HepG2 (cell line): ENCODE measurements around the gene RPTOR. TPM values are rescaled to one million over a fixed set of nuclear protein-coding genes. Genes with fewer than 3 reads are reported as not detected.

ENCODE experiments used
- ATAC-seq: fragments of 200-7000 bp; cut with Tn5 transposase; 3 replicates; pipeline ENCODE4 v1.9.1; 2020; ENCODE audit warnings: mild to moderate bottlenecking, moderate library complexity
- BruUV-seq: library from RNA; stranded (reverse); fragments of 400-500 nt; replicated peaks from 2 replicates; lab custom pipeline; 2021; lab: Mats Ljungman, UMichigan
- CTCF ChIA-PET: fragments of 300-600 bp; formaldehyde crosslinking; extraction: SDS; loops from one replicate; lab custom pipeline; 2021; ENCODE audit warnings: low total read pairs, inconsistent platforms, low intra/inter-chr PET ratio; lab: Yijun Ruan, JAX
- POLR2A ChIA-PET: fragments of 350-600 bp; sonication (Branson Sonifier 250); formaldehyde crosslinking; loops from one replicate; lab custom pipeline; 2020; ENCODE audit warnings: antibody characterized with exemption, inconsistent platforms; lab: Yijun Ruan, JAX
- DNase-seq: peaks from one replicate; pipeline ENCODE4 v3.0.0-alpha.2; 2015; ENCODE audit warnings: low spot score
- FAIRE-seq: peaks from 3 replicates; lab custom pipeline; 2011; peaks lifted over from hg19 to GRCh38; lab: Jason Lieb, UNC
- H2AFZ ChIP-seq: one replicate; pipeline ENCODE4 v1.6.1; 2011; ENCODE audit warnings: low read length, inconsistent platforms
- H3K27ac ChIP-seq: fragments of 300-600 bp; 3 replicates; pipeline ENCODE4 v1.8.0; 2011; ENCODE audit warnings: mixed run types, mild to moderate bottlenecking, mixed read lengths, low read length, inconsistent platforms; ENCODE audit not compliant: insufficient read depth; ENCODE audit errors: extremely low read length
- H3K27me3 ChIP-seq, 2 experiments: fragments of 200-600 bp in 1 of 2; 2 replicates in 1 of 2; 3 replicates in 1 of 2; pipeline versions ENCODE4 v1.6.0 to v1.8.0; 2011; ENCODE audit warnings: low read length in 2 of 2, mild to moderate bottlenecking in 2 of 2, moderate library complexity in 2 of 2, inconsistent platforms in 1 of 2; ENCODE audit not compliant: insufficient read depth in 2 of 2, control insufficient read depth in 1 of 2
- H3K36me3 ChIP-seq, 2 experiments: fragments of 200-600 bp in 1 of 2; replicated peaks in 1 of 2; 2 replicates in 1 of 2; 3 replicates in 1 of 2; pipeline versions ENCODE4 v1.5.1 to v1.8.0; 2011; ENCODE audit warnings: low read length in 2 of 2, inconsistent platforms in 1 of 2; ENCODE audit not compliant: insufficient read depth in 2 of 2, control insufficient read depth in 1 of 2
- H3K4me1 ChIP-seq: 2 replicates; pipeline ENCODE4 v1.5.1; 2012; ENCODE audit warnings: low read length, inconsistent platforms; ENCODE audit not compliant: insufficient read depth
- H3K4me2 ChIP-seq: 2 replicates; pipeline ENCODE4 v1.6.0; 2011; ENCODE audit warnings: low read depth, low read length, inconsistent platforms
- H3K4me3 ChIP-seq, 3 experiments: fragments of 200-600 bp in 1 of 3; sonication (generic), shearing (Covaris generic) in 1 of 3; replicated peaks in 1 of 3; 2 replicates each; pipeline ENCODE4 v1.5.1; 2011 to 2016; ENCODE audit warnings: low read length in 3 of 3, inconsistent platforms in 2 of 3, low read depth in 2 of 3, mild to moderate bottlenecking in 2 of 3, control low read depth in 1 of 3, mixed read lengths in 1 of 3; ENCODE audit not compliant: insufficient read depth in 1 of 3
- H3K79me2 ChIP-seq: one replicate; pipeline ENCODE4 v1.6.1; 2011; ENCODE audit warnings: low read length, inconsistent platforms; ENCODE audit not compliant: insufficient read depth
- H3K9ac ChIP-seq: 2 replicates; pipeline ENCODE4 v1.6.0; 2011; ENCODE audit warnings: mild to moderate bottlenecking, low read depth, low read length, inconsistent platforms; ENCODE audit not compliant: insufficient read depth
- H3K9me3 ChIP-seq: 2 replicates; pipeline ENCODE4 v1.5.1; 2012; ENCODE audit warnings: mild to moderate bottlenecking, low read length
- H4K20me1 ChIP-seq: 2 replicates; pipeline ENCODE4 v1.6.0; 2011; ENCODE audit warnings: inconsistent platforms, mild to moderate bottlenecking, low read length, moderate library complexity; ENCODE audit not compliant: insufficient read depth
- HNF4G ChIP-seq, 2 experiments: sonication (generic) in 1 of 2; formaldehyde crosslinking in 1 of 2; IDR thresholded peaks; 2 replicates each; pipeline versions ENCODE4 v1.4.0 to v1.6.1; 2011 to 2020; ENCODE audit warnings: borderline replicate concordance in 2 of 2, low read depth in 2 of 2, mild to moderate bottlenecking in 2 of 2, low read length in 1 of 2, missing genetic modification reagents in 1 of 2, moderate library complexity in 1 of 2
- KDM5B ChIP-seq: sonication (generic); formaldehyde crosslinking; IDR thresholded peaks from 2 replicates; pipeline ENCODE4 v1.4.0; 2020; ENCODE audit warnings: missing genetic modification reagents, mild to moderate bottlenecking, borderline replicate concordance
- PRDM10 ChIP-seq: sonication (generic); formaldehyde crosslinking; IDR thresholded peaks from 2 replicates; pipeline ENCODE4 v1.4.0; 2020; ENCODE audit warnings: low read depth, missing genetic modification reagents
- SSRP1 ChIP-seq: IDR thresholded peaks from 2 replicates; pipeline ENCODE4 v1.6.1; 2016; ENCODE audit warnings: control low read depth
- ZNF329 ChIP-seq: sonication (generic); formaldehyde crosslinking; IDR thresholded peaks from 2 replicates; pipeline ENCODE4 v1.9.0; 2021; ENCODE audit warnings: low read depth, mild to moderate bottlenecking, missing genetic modification reagents
- ZNF354B ChIP-seq: sonication (generic); formaldehyde crosslinking; IDR thresholded peaks from 2 replicates; pipeline ENCODE4 v1.8.0; 2022; ENCODE audit warnings: mild to moderate bottlenecking, missing genetic modification reagents
- ZNF567 ChIP-seq: sonication (generic); formaldehyde crosslinking; IDR thresholded peaks from 2 replicates; pipeline ENCODE4 v1.8.1; 2023; ENCODE audit warnings: mild to moderate bottlenecking, missing genetic modification reagents, borderline replicate concordance
- WGBS: methylation state at CpG from one replicate; pipeline ENCODE4 v1.1.6; 2017; ENCODE audit warnings: low lambda C conversion rate; 5-methylcytosine and 5-hydroxymethylcytosine counted together
- in situ Hi-C: cut with HindIII; loops from 2 replicates; pipeline ENCODE4 v1.10.0; 2017; ENCODE audit warnings: low pct_unique_long_range_greater_than_20kb; ENCODE audit not compliant: extremely low pct_ligation_motif_present
- intact Hi-C: fragments of 100-400 bp; cut with micrococcal nuclease; formaldehyde crosslinking; loops from one replicate; pipeline ENCODE4 v1.10.0; 2022; ENCODE audit not compliant: unreplicated experiment
- polyA plus RNA-seq, 8 experiments: library from polyadenylated mRNA; depleted of rRNA in 3 of 8; stranded (reverse) in 7 of 8; unstranded in 1 of 8; fragments of >200 nt; fragmentation: Illumina TruSeq in 4 of 8; extraction: Trizol in 4 of 8; gene quantifications; 2 replicates each; pipeline versions ENCODE4 v1.2.1 to v1.2.3, GENCODE V29; 2011 to 2016; ENCODE audit warnings: low read depth in 4 of 8, missing spikeins in 1 of 8, mixed read lengths in 1 of 8; ENCODE audit not compliant: insufficient read depth in 1 of 8
- total RNA-seq, 5 experiments: library from RNA; depleted of rRNA; stranded (reverse); fragments of >200 nt; fragmentation: Illumina TruSeq; extraction: Trizol; gene quantifications; 2 replicates each; pipeline ENCODE4 v1.2.3, GENCODE V29; 2016; ENCODE audit warnings: low read depth in 1 of 5
- TF ChIP-seq, protein P1 (sequence below): sonication (generic); formaldehyde crosslinking; IDR thresholded peaks from 2 replicates; pipeline ENCODE4 v1.5.0; 2020; ENCODE audit warnings: mild to moderate bottlenecking, missing genetic modification reagents, moderate library complexity
- TF ChIP-seq, protein P2 (sequence below): sonication (generic); formaldehyde crosslinking; IDR thresholded peaks from 2 replicates; pipeline ENCODE4 v1.4.0; 2020; ENCODE audit warnings: mild to moderate bottlenecking, missing genetic modification reagents

RPTOR gene
- total and polyA plus RNA-seq, 2 of the 13 experiments (the other 11 are each of a cell fraction or from before 2014, with no cell fraction given): 6.6 to 25.3 TPM

GRCh38 chr17:80657561-80657960, 112.9 kb downstream of the RPTOR start:
- CTCF ChIA-PET: no interaction called here
- peak overlapping the region; percentile 22 for H3K4me2 ChIP-seq
- H2AFZ ChIP-seq: no peak overlapping the region
- BruUV-seq: no TSS peak
- H3K27me3 ChIP-seq: no peaks in the 10 kb centered on the region
- in situ Hi-C loops (no loop called here), intact Hi-C loops (loop anchor here (1.0 kb wide), 1 partner anchor 9 kb away; no protein-coding TSS in a partner anchor)
- 0 out of 2 replicates have a peak, but pooled peaks have one; percentile 37 for TF ChIP-seq HNF4G (IDR thresholded peaks at IDR 0.05; ENCODE audit: borderline replicate concordance, low read depth, low read length)
- no peak for TF ChIP-seq HNF4G (CRISPR knock-in tag; IDR thresholded peaks at IDR 0.05; ENCODE audit: borderline replicate concordance, low read depth)
- TF ChIP-seq, protein P1, sequence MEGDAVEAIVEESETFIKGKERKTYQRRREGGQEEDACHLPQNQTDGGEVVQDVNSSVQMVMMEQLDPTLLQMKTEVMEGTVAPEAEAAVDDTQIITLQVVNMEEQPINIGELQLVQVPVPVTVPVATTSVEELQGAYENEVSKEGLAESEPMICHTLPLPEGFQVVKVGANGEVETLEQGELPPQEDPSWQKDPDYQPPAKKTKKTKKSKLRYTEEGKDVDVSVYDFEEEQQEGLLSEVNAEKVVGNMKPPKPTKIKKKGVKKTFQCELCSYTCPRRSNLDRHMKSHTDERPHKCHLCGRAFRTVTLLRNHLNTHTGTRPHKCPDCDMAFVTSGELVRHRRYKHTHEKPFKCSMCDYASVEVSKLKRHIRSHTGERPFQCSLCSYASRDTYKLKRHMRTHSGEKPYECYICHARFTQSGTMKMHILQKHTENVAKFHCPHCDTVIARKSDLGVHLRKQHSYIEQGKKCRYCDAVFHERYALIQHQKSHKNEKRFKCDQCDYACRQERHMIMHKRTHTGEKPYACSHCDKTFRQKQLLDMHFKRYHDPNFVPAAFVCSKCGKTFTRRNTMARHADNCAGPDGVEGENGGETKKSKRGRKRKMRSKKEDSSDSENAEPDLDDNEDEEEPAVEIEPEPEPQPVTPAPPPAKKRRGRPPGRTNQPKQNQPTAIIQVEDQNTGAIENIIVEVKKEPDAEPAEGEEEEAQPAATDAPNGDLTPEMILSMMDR (CRISPR knock-in tag): no peak
- no peak for TF ChIP-seq PRDM10 (CRISPR knock-in tag)
- TF ChIP-seq, protein P2, sequence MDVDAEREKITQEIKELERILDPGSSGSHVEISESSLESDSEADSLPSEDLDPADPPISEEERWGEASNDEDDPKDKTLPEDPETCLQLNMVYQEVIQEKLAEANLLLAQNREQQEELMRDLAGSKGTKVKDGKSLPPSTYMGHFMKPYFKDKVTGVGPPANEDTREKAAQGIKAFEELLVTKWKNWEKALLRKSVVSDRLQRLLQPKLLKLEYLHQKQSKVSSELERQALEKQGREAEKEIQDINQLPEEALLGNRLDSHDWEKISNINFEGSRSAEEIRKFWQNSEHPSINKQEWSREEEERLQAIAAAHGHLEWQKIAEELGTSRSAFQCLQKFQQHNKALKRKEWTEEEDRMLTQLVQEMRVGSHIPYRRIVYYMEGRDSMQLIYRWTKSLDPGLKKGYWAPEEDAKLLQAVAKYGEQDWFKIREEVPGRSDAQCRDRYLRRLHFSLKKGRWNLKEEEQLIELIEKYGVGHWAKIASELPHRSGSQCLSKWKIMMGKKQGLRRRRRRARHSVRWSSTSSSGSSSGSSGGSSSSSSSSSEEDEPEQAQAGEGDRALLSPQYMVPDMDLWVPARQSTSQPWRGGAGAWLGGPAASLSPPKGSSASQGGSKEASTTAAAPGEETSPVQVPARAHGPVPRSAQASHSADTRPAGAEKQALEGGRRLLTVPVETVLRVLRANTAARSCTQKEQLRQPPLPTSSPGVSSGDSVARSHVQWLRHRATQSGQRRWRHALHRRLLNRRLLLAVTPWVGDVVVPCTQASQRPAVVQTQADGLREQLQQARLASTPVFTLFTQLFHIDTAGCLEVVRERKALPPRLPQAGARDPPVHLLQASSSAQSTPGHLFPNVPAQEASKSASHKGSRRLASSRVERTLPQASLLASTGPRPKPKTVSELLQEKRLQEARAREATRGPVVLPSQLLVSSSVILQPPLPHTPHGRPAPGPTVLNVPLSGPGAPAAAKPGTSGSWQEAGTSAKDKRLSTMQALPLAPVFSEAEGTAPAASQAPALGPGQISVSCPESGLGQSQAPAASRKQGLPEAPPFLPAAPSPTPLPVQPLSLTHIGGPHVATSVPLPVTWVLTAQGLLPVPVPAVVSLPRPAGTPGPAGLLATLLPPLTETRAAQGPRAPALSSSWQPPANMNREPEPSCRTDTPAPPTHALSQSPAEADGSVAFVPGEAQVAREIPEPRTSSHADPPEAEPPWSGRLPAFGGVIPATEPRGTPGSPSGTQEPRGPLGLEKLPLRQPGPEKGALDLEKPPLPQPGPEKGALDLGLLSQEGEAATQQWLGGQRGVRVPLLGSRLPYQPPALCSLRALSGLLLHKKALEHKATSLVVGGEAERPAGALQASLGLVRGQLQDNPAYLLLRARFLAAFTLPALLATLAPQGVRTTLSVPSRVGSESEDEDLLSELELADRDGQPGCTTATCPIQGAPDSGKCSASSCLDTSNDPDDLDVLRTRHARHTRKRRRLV (CRISPR knock-in tag): no peak
- TF ChIP-seq ZNF329 (CRISPR knock-in tag): no peak
- 0 out of 2 replicates have a peak, but pooled peaks have one; percentile 44 for TF ChIP-seq SSRP1 (CRISPR knock-in tag)
- peak; percentile 22; the same call in 1 of the 2 replicates for TF ChIP-seq ZNF354B (CRISPR knock-in tag)
- TF ChIP-seq ZNF567: no peak
- no peak for TF ChIP-seq KDM5B (CRISPR knock-in tag)
- FAIRE-seq (peak; percentile 46), DNase-seq (no peak), ATAC-seq (peak; percentile 79)
- H3K27ac ChIP-seq: peak overlapping the region; percentile 16
- H3K9me3 ChIP-seq: no peaks in the 10 kb centered on the region
- peaks cover 58% of the 10 kb centered on the region for H3K4me1 ChIP-seq
- WGBS: 12% methylated on average over 1 of the region's 1 CpG
- no peak overlapping the region for H3K4me3 ChIP-seq
- no peak overlapping the region for H3K9ac ChIP-seq
- POLR2A ChIA-PET: interaction anchor here (0.7 kb wide), 1 partner anchor 10 kb away, joined by 4 read pairs; no protein-coding TSS in a partner anchor
- no peaks in the 10 kb centered on the region; the same call in 1 of the 2 replicates for H4K20me1 ChIP-seq
- H3K36me3 ChIP-seq: no peaks in the 10 kb centered on the region; a peak in 1 of 5 replicates
- peaks cover 75% of the 10 kb centered on the region for H3K79me2 ChIP-seq
